ENCODE data around the gene AGPAT4. TPM values are rescaled to one million over a fixed set of nuclear protein-coding genes. Genes with fewer than 3 reads are reported as not detected.
"Not testable (repeated sequence)": the region's sequence is repeated elsewhere in the genome, so short reads cannot be mapped to it uniquely, and the experiment has no call there.

AGPAT4 gene, protein sequence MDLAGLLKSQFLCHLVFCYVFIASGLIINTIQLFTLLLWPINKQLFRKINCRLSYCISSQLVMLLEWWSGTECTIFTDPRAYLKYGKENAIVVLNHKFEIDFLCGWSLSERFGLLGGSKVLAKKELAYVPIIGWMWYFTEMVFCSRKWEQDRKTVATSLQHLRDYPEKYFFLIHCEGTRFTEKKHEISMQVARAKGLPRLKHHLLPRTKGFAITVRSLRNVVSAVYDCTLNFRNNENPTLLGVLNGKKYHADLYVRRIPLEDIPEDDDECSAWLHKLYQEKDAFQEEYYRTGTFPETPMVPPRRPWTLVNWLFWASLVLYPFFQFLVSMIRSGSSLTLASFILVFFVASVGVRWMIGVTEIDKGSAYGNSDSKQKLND
- total RNA-seq, result 10 to 100 TPM; 10.5 to 20.8 (median 12.6) TPM

DNA sequence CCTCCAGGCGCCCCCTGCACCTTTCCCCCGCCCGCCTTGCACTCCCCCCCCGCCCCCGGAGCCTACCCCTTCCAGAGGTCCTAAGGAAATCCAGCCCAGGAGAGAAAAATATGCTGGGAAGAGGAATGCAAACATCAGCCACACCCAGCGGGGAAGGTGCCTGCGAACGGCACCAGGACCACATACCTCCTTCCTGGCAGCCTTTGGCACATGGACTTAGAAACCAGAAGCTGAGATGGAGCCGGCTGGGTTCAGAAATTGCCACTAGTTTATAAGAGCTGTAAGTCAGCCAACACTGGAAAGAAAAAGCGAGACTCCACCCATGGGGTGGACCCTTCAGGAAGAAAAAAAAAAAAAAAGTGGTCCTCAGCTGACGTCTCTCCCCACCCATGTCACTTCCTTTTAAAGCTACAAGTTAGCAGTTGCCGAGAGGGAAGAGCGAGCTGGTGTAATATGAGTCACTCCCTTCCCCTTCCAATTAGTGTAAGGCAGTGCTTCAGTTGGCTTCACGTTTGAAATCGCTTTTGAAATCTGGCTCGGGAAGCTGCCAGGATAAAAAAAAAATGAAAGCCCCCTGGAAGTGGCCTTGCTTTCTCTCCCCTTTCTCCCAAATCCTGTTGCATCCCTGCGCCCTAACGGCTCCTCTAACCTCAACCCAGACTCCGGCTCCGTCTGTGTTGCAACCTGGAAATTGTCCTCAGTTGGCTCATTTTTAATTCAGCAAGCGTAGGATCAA lies at the start of gene AGPAT4:
TSS of gene AGPAT4 (minus strand) at position 310 of the 736 bp plus-strand sequence. CDS start 41,848 bp downstream, outside the sequence.
- no peaks in the 10 kb centered on the region for H3K27me3 ChIP-seq
- DNase-seq (ENCODE audit: low spot score in 2 of 2), result peak; percentile 22 to 72
- H3K36me3 ChIP-seq, result no peaks in the 10 kb centered on the region
- WGBS, 2 donors, result 0 to 3% methylated on average over 16 to 17 of the region's 21 CpGs
- H3K4me1 ChIP-seq, result peaks cover 0 to 28% (median 0%) of the 10 kb centered on the region in 4 donors
- H3K27ac ChIP-seq, result peak within 1 kb of the TSS; percentile 21 to 88 (median 72)
- H3K9me3 ChIP-seq, result no peaks in the 10 kb centered on the region
- peak; percentile 61 to 65 for TF ChIP-seq POLR2A (IDR thresholded peaks at IDR 0.05)
- peak; percentile 64 to 88 for TF ChIP-seq EP300 (IDR thresholded peaks at IDR 0.05)
- TF ChIP-seq, protein P1, sequence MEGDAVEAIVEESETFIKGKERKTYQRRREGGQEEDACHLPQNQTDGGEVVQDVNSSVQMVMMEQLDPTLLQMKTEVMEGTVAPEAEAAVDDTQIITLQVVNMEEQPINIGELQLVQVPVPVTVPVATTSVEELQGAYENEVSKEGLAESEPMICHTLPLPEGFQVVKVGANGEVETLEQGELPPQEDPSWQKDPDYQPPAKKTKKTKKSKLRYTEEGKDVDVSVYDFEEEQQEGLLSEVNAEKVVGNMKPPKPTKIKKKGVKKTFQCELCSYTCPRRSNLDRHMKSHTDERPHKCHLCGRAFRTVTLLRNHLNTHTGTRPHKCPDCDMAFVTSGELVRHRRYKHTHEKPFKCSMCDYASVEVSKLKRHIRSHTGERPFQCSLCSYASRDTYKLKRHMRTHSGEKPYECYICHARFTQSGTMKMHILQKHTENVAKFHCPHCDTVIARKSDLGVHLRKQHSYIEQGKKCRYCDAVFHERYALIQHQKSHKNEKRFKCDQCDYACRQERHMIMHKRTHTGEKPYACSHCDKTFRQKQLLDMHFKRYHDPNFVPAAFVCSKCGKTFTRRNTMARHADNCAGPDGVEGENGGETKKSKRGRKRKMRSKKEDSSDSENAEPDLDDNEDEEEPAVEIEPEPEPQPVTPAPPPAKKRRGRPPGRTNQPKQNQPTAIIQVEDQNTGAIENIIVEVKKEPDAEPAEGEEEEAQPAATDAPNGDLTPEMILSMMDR (IDR thresholded peaks at IDR 0.05), result no peak
- H3K4me3 ChIP-seq, result peak within 1 kb of the TSS; percentile 43 to 76 (median 59)

DNA sequence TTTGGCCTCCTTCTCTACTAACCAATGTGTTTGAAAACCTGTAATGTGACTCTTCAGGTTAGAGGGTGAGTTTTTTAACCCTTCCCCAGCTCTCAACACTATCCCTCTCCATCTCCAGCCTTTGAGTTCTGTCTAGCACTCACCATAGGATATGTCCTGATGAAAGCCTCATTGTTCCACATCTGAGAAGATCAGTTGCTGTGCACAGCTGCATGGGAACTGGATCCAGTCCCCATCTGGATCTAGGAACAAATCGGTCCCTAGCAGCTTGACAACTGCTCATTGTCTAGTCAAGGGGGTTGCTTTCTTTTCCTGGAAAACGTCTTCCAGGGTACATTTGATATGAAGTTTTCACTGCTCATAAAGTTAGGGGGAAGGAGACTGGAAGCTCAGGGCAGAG lies 45.4 kb upstream of the AGPAT4 start:
- DNase-seq (ENCODE audit: low spot score in 2 of 2), result no peak
- peaks cover 0 to 14% (median 0%) of the 10 kb centered on the region in 4 donors for H3K9me3 ChIP-seq
- no peak overlapping the region for H3K4me3 ChIP-seq
- peak overlapping the region in 2 of 4 donors; percentile 33 to 59 for H3K27ac ChIP-seq
- H3K4me1 ChIP-seq, result peaks cover 0 to 14% (median 0%) of the 10 kb centered on the region in 4 donors
- H3K36me3 ChIP-seq, result no peaks in the 10 kb centered on the region
- TF ChIP-seq EP300 (IDR thresholded peaks at IDR 0.05) (peak in 1 of 2 donors; percentile 33), POLR2A (IDR thresholded peaks at IDR 0.05) (no peak)
- TF ChIP-seq, protein P1 (IDR thresholded peaks at IDR 0.05), result no peak
- 25 to 36% methylated on average over 2 of the region's 2 CpGs for WGBS, 2 donors
- no peaks in the 10 kb centered on the region for H3K27me3 ChIP-seq

DNA sequence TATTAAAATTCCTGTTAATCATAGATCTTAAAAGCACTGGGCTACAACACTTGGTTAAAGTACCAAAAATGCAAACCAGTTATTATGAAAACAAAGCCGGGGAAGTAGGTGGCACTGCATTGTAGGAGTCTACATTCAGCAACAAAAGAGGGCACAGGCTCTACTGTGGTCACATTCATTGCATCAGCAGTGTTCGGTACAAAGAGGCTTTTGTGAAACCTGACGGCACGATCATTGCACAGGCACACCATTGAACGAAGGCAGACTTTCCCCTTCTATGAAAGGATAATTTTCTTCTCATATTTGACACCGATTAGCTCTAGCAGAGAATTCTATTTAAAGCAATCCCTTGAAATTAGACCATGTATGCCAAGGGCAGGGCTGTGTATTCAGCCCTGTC lies 44.6 kb upstream of the AGPAT4 start:
- Histone ChIP-seq H3K9me3 (peaks cover 0 to 16% (median 0%) of the 10 kb centered on the region in 4 donors), H3K27me3 (no peaks in the 10 kb centered on the region), H3K27ac (peak overlapping the region in 2 of 4 donors; percentile 33 to 59), H3K4me3 (no peak overlapping the region), H3K36me3 (no peaks in the 10 kb centered on the region), H3K4me1 (peaks cover 0 to 14% (median 0%) of the 10 kb centered on the region in 4 donors)
- DNase-seq (ENCODE audit: low spot score in 2 of 2), result no peak
- TF ChIP-seq EP300 (IDR thresholded peaks at IDR 0.05) (peak in 1 of 2 donors; percentile 79), POLR2A (IDR thresholded peaks at IDR 0.05) (peak in 1 of 2 donors; percentile 12)
- TF ChIP-seq, protein P1 (IDR thresholded peaks at IDR 0.05), result no peak
- 45 to 49% methylated on average over 6 of the region's 6 CpGs for WGBS, 2 donors

DNA sequence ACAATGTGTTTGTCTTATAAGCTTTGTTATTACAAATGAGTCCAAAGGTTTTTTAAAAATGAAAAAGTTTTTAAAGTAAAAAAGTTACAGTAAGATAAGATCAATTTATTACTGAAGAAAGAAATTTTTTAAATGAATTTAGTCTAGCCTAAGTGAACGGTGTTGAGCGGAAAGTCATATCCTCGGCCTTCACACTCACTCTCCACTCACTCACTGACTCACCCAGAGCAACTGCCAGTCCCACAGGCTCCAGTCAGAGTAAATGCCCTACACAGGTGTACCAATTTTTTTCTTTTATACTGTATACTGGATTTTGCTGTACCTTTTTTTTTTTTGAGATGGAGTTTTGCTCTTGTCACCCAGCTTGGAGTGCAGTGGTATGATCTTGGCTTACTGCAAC lies 42.7 kb upstream of the AGPAT4 start:
- H3K4me3 ChIP-seq, result no peak overlapping the region
- DNase-seq (ENCODE audit: low spot score in 2 of 2), result no peak
- TF ChIP-seq EP300 (IDR thresholded peaks at IDR 0.05) (no peak), POLR2A (IDR thresholded peaks at IDR 0.05) (no peak)
- TF ChIP-seq, protein P1 (IDR thresholded peaks at IDR 0.05), result no peak
- no peaks in the 10 kb centered on the region for H3K27me3 ChIP-seq
- peaks cover 0 to 14% (median 0%) of the 10 kb centered on the region in 4 donors for H3K4me1 ChIP-seq
- 91 to 95% methylated on average over 3 of the region's 3 CpGs for WGBS, 2 donors
- no peak overlapping the region for H3K27ac ChIP-seq
- peaks cover 0 to 16% (median 0%) of the 10 kb centered on the region in 4 donors for H3K9me3 ChIP-seq
- H3K36me3 ChIP-seq, result no peaks in the 10 kb centered on the region

DNA sequence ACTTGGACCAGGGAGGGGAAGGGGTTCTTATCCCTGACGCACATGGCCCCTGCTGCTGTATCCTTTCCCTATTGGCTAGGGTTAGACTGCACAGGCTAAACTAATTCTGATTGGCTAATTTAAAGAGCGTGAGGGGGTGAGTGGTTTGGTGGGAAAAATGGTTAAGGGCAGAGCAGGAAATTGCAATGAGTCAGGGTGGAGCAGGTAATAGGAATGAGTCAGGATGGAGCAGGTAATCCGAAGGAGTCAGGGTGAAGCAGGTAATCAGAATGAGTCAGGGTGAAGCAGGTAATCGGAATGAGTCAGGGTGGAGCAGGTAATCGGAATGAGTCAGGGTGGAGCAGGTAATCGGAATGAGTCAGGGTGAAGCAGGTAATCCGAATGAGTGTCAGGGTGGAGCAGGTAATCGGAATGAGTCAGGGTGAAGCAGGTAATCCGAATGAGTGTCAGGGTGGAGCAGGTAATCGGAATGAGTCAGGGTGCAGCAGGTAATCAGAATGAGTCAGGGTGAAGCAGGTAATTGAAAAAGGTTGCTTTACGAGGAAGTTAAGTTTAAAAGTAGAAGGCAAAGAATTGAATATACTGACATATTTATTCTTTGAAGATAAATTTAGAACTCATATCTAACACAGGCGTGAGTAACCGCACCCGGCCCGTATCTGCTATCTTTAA lies 41.5 kb upstream of the AGPAT4 start:
- not testable (repeated sequence) for H3K27ac ChIP-seq; DNase-seq (ENCODE audit: low spot score in 2 of 2); H3K36me3 ChIP-seq; H3K27me3 ChIP-seq; H3K4me3 ChIP-seq
- 89 to 94% methylated on average over 15 of the region's 15 CpGs for WGBS, 2 donors
- H3K9me3 ChIP-seq, result peaks cover 0 to 16% (median 0%) of the 10 kb centered on the region in 4 donors
- H3K4me1 ChIP-seq, result peaks cover 0 to 14% (median 0%) of the 10 kb centered on the region in 4 donors

DNA sequence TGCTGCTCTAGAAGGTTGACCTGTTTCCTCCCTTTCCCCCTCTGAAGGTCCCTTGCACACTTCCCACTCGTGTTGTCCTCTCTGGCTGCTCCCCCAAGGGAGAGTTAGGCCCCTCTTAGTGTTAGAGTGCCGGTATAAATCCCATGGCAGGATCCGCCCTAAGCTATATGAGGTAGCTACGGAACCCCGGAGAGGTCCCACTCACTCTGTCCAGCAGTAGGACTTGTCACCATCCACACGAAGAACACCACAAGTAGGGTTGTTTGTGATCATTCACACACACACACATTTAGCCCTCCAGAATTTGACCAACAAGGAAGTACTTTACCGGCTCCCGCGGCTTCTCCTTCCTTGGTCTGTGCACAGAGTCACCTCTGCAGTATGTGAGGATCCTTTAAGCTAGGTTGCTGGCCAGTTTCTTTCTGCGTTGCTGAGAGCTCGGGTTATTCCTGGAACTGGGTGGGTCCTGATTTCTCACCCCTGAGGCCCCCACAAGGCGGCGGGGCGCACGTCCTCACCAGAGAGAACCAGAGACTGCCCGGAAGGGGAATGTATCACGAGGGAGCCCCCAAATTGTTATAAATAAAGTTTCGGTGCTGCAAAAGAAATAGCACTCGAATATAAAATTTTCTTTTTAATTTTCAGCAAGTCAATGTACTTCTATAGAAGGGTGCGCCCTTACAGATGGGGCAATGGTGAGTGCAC lies 40.8 kb upstream of the AGPAT4 start:
- 90 to 96% methylated on average over 20 of the region's 20 CpGs for WGBS, 2 donors
- H3K27ac ChIP-seq, result not testable (repeated sequence)

More for the DNA sequence above, 40.8 kb upstream of the AGPAT4 start:
- not testable (repeated sequence) for DNase-seq (ENCODE audit: low spot score in 2 of 2); H3K36me3 ChIP-seq; H3K4me3 ChIP-seq; H3K27me3 ChIP-seq
- Histone ChIP-seq H3K4me1 (peaks cover 0 to 14% (median 0%) of the 10 kb centered on the region in 4 donors), H3K9me3 (peaks cover 0 to 16% (median 0%) of the 10 kb centered on the region in 4 donors)
